ENCODE results near the gene INPP5J. TPM values are rescaled to one million over a fixed set of nuclear protein-coding genes. Genes with fewer than 3 reads are reported as not detected.

INPP5J gene
- total and polyA plus RNA-seq, 2 experiments from 2014 or later, result 4.8 to 14.5 TPM

DNA sequence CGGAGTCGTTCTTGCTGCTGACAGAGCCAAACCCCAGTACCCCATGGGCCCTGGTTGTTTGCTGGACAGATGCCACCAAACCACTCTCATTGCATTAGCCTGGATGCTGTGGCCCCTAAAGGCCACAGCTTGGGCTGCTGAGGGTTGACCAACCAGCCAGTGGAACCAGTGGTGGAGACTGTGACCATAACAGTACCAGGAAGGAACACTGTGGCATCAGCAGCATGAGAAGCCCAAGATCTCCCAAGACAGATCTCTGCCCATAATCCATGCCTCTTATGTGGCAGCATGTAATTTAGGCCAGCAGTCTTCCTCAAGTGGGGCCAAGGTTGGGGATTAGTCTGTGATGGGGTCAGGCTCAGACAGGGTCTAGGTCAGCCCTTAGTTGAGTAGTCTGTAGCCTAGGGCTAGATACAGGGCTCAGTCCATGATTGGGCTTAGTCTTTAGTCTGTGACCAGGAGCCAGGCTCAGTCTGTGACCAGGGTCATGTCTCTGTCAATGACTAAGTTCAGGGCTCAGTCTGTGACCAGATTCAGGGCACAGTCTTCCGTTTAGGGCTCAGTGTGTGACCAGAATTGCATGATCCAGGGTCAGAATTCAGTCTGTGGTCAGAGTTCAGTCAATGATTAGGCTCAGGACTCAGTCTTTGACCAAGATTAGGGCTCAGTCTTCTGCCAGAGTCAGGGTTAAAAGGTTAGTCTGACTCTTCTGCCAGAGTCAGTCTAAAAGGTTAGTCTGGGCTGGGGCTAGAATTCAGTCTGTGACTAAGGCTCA lies 4.5 kb upstream of the INPP5J start (continued):
- TF ChIP-seq STAT1 (IDR thresholded peaks at IDR 0.05; ENCODE audit: unreplicated experiment), result no peak
- TF ChIP-seq, protein P1, sequence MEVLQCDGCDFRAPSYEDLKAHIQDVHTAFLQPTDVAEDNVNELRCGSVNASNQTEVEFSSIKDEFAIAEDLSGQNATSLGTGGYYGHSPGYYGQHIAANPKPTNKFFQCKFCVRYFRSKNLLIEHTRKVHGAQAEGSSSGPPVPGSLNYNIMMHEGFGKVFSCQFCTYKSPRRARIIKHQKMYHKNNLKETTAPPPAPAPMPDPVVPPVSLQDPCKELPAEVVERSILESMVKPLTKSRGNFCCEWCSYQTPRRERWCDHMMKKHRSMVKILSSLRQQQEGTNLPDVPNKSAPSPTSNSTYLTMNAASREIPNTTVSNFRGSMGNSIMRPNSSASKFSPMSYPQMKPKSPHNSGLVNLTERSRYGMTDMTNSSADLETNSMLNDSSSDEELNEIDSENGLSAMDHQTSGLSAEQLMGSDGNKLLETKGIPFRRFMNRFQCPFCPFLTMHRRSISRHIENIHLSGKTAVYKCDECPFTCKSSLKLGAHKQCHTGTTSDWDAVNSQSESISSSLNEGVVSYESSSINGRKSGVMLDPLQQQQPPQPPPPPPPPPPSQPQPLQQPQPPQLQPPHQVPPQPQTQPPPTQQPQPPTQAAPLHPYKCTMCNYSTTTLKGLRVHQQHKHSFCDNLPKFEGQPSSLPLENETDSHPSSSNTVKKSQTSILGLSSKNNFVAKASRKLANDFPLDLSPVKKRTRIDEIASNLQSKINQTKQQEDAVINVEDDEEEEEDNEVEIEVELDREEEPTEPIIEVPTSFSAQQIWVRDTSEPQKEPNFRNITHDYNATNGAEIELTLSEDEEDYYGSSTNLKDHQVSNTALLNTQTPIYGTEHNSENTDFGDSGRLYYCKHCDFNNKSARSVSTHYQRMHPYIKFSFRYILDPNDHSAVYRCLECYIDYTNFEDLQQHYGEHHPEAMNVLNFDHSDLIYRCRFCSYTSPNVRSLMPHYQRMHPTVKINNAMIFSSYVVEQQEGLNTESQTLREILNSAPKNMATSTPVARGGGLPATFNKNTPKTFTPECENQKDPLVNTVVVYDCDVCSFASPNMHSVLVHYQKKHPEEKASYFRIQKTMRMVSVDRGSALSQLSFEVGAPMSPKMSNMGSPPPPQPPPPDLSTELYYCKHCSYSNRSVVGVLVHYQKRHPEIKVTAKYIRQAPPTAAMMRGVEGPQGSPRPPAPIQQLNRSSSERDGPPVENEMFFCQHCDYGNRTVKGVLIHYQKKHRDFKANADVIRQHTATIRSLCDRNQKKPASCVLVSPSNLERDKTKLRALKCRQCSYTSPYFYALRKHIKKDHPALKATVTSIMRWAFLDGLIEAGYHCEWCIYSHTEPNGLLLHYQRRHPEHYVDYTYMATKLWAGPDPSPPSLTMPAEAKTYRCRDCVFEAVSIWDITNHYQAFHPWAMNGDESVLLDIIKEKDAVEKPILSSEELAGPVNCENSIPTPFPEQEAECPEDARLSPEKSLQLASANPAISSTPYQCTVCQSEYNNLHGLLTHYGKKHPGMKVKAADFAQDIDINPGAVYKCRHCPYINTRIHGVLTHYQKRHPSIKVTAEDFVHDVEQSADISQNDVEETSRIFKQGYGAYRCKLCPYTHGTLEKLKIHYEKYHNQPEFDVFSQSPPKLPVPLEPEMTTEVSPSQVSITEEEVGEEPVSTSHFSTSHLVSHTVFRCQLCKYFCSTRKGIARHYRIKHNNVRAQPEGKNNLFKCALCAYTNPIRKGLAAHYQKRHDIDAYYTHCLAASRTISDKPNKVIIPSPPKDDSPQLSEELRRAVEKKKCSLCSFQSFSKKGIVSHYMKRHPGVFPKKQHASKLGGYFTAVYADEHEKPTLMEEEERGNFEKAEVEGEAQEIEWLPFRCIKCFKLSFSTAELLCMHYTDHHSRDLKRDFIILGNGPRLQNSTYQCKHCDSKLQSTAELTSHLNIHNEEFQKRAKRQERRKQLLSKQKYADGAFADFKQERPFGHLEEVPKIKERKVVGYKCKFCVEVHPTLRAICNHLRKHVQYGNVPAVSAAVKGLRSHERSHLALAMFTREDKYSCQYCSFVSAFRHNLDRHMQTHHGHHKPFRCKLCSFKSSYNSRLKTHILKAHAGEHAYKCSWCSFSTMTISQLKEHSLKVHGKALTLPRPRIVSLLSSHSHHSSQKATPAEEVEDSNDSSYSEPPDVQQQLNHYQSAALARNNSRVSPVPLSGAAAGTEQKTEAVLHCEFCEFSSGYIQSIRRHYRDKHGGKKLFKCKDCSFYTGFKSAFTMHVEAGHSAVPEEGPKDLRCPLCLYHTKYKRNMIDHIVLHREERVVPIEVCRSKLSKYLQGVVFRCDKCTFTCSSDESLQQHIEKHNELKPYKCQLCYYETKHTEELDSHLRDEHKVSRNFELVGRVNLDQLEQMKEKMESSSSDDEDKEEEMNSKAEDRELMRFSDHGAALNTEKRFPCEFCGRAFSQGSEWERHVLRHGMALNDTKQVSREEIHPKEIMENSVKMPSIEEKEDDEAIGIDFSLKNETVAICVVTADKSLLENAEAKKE (CRISPR knock-in tag; IDR thresholded peaks at IDR 0.05), result no peak
- no peak for TF ChIP-seq ZNF331 (CRISPR knock-in tag; IDR thresholded peaks at IDR 0.05; ENCODE audit: low read depth)
- TF ChIP-seq ETS1 (IDR thresholded peaks at IDR 0.05), result no peak
- TF ChIP-seq JUNB (IDR thresholded peaks at IDR 0.05; ENCODE audit: unreplicated experiment), result no peak
- TF ChIP-seq POLR2AphosphoS5 (IDR thresholded peaks at IDR 0.05; ENCODE audit: low read depth), result no peak
- no peak for TF ChIP-seq EZH2phosphoT487 (IDR thresholded peaks at IDR 0.05; ENCODE audit: unreplicated experiment)

Measured in GM23338 (cell line).